SK-N-SH (cell line): ENCODE data around the gene PNMA1.

Experiments
- CTCF ChIP-seq: fragments of 200-600 bp; sonication (generic); IDR thresholded peaks from 2 replicates; pipeline ENCODE4 v1.6.1; 2017; ENCODE audit warnings: antibody characterized with exemption, mild to moderate bottlenecking, moderate library complexity
- ELF1 ChIP-seq: IDR thresholded peaks from 2 replicates; pipeline ENCODE4 v1.4.0; 2012
- EP300 ChIP-seq, 2 experiments: IDR thresholded peaks; 2 replicates each; pipeline versions ENCODE4 v1.4.0 to v1.6.1; 2012; ENCODE audit warnings: borderline replicate concordance in 1 of 2, low read depth in 1 of 2, low read length in 1 of 2
- EZH2phosphoT487 ChIP-seq: fragments of 200-600 bp; sonication (generic); IDR thresholded peaks from 2 replicates; pipeline ENCODE4 v1.6.1; 2017; ENCODE audit warnings: low read depth, mixed run types, mild to moderate bottlenecking, antibody characterized with exemption, moderate library complexity, borderline replicate concordance
- GABPA ChIP-seq: IDR thresholded peaks from 2 replicates; pipeline ENCODE4 v1.4.0; 2012; ENCODE audit warnings: low read depth, mild to moderate bottlenecking
- MAX ChIP-seq: IDR thresholded peaks from 2 replicates; pipeline ENCODE4 v1.4.0; 2012; ENCODE audit warnings: low read depth
- MXI1 ChIP-seq: IDR thresholded peaks from 2 replicates; pipeline ENCODE4 v1.6.1; 2012; ENCODE audit warnings: mild to moderate bottlenecking, low read depth, low read length, improper control_type of control experiment
- SIN3A ChIP-seq: IDR thresholded peaks from 2 replicates; pipeline ENCODE4 v1.6.1; 2012; ENCODE audit warnings: low read depth, mild to moderate bottlenecking, low read length, moderate library complexity, borderline replicate concordance
- TAF1 ChIP-seq: IDR thresholded peaks from 2 replicates; pipeline ENCODE4 v1.6.1; 2012; ENCODE audit warnings: low read depth, mild to moderate bottlenecking, low read length, moderate library complexity, borderline replicate concordance
- TCF12 ChIP-seq: IDR thresholded peaks from 2 replicates; pipeline ENCODE4 v1.4.0; 2012
- TEAD4 ChIP-seq: IDR thresholded peaks from 2 replicates; pipeline ENCODE4 v1.4.0; 2012; ENCODE audit warnings: mild to moderate bottlenecking, borderline replicate concordance; ENCODE audit not compliant: insufficient read depth
- USF2 ChIP-seq: fragments of 150-350 bp; IDR thresholded peaks from 2 replicates; pipeline ENCODE4 v1.6.1; 2017; ENCODE audit warnings: antibody characterized with exemption, low read length, low read depth, borderline replicate concordance
- YY1 ChIP-seq: IDR thresholded peaks from 2 replicates; pipeline ENCODE4 v1.4.0; 2012; ENCODE audit warnings: low read depth, mild to moderate bottlenecking
- ZBTB33 ChIP-seq: IDR thresholded peaks from 2 replicates; pipeline ENCODE4 v1.4.0; 2012; ENCODE audit warnings: low read depth, borderline replicate concordance

- TF ChIP-seq CTCF (no peak), MXI1 (no peak), ELF1 (no peak), SIN3A (no peak), EP300 (IDR thresholded peaks at IDR 0.05; ENCODE audit: borderline replicate concordance in 1 of 2, low read depth in 1 of 2, low read length in 1 of 2) (no peak), ZBTB33 (no peak), TAF1 (no peak), MAX (no peak), GABPA (no peak), EZH2phosphoT487 (no peak), TCF12 (no peak), USF2 (no peak), YY1 (no peak), TEAD4 (no peak)
These were observed 40.0 kb upstream of the PNMA1 start for GRCh38 chr14:73753887-73754795.
